Lower leg skin (tissue), 3 donors: ENCODE data around the gene KCTD7.
"Not testable (repeated sequence)": the region's sequence is repeated elsewhere in the genome, so short reads cannot be mapped to it uniquely, and the experiment has no call there.

Source experiments
- CTCF ChIP-seq, 3 donors: fragments of 450-650 bp; IDR thresholded peaks; one replicate each; pipeline ENCODE4 v1.5.1; 2016; ENCODE audit warnings: antibody characterized with exemption in 3 of 3, mild to moderate bottlenecking in 3 of 3, moderate library complexity in 2 of 3
- POLR2A ChIP-seq, 2 donors: fragments of 450-650 bp; IDR thresholded peaks; one replicate each; pipeline ENCODE4 v1.6.1; 2016 to 2017; ENCODE audit warnings: antibody characterized with exemption in 2 of 2, mild to moderate bottlenecking in 1 of 2, moderate library complexity in 1 of 2

- not testable (repeated sequence) for TF ChIP-seq POLR2A, CTCF (IDR thresholded peaks at IDR 0.05)
Observed at GRCh38 chr7:66683094-66683769, 54.6 kb downstream of the KCTD7 start.
